Measurements from ENCODE around the gene TUBB3.
"Not testable (repeated sequence)": the region's sequence is repeated elsewhere in the genome, so short reads cannot be mapped to it uniquely, and the experiment has no call there.

Gene TUBB3

DNA sequence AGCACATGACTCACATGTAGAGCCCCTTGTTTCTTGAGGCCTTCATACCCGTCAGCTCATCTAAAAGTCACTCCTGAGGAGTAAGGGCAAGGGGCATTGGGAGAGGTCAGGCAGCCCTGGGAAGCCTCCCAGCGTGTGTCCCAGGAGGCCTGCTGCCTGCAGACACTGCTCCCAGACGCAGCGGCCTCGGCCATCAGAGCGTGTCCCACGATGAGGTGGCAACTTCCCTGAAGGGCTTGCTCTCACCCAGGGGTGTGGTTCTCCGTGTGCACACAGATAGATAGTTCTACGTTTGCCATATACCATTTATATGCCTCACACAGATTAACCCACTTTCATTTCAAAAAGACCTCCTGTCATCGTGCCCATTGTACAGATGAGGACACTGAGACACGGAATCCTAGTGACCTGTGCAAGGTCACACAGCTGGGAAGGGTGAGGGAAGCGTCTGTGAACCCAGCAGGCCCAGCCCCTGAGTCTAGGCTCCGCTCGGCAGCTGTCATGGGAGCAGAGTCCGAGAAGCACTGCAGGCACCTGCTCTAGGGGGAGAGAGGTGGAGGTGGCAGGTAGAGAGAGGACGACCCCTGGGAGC, 8.3 kb downstream of the TUBB3 start:
- H3K27me3 ChIP-seq (ENCODE audit: control insufficient read depth in 1 of 2, insufficient read depth in 2 of 2, low read length in 2 of 2) = peaks cover 6 to 14% of the 10 kb centered on the region in 2 donors

GRCh38 chr16:89931964-89932363, 8.8 kb downstream of the TUBB3 start:
- no peaks in the 10 kb centered on the region for H3K4me1 ChIP-seq (ENCODE audit: control insufficient read depth, insufficient read depth, low read length)
- no peak overlapping the region for H3K9ac ChIP-seq (ENCODE audit: low read length in 2 of 2)
- H3K27me3 ChIP-seq (ENCODE audit: control insufficient read depth in 1 of 2, insufficient read depth in 2 of 2, low read length in 2 of 2) = peaks cover 6 to 14% of the 10 kb centered on the region in 2 donors
- H3K27ac ChIP-seq (ENCODE audit: low read length) = no peak overlapping the region
- no peaks in the 10 kb centered on the region for H3K36me3 ChIP-seq (ENCODE audit: control insufficient read depth in 2 of 2, insufficient read depth in 2 of 2, low read length in 2 of 2)
- H3K4me3 ChIP-seq (ENCODE audit: low read length in 2 of 2) = no peak overlapping the region
- H3K9me3 ChIP-seq (ENCODE audit: control insufficient read depth in 2 of 2, low read length in 2 of 2) = no peaks in the 10 kb centered on the region

More for the DNA sequence above, 8.3 kb downstream of the TUBB3 start:
- Histone ChIP-seq H3K36me3 (ENCODE audit: control insufficient read depth in 2 of 2, insufficient read depth in 2 of 2, low read length in 2 of 2) (no peaks in the 10 kb centered on the region), H3K4me3 (ENCODE audit: low read length in 2 of 2) (no peak overlapping the region), H3K9me3 (ENCODE audit: control insufficient read depth in 2 of 2, low read length in 2 of 2) (no peaks in the 10 kb centered on the region), H3K27ac (ENCODE audit: low read length) (no peak overlapping the region), H3K9ac (ENCODE audit: low read length in 2 of 2) (no peak overlapping the region), H3K4me1 (ENCODE audit: control insufficient read depth, insufficient read depth, low read length) (peaks cover 1% of the 10 kb centered on the region)

- H3K27me3 ChIP-seq (ENCODE audit: control insufficient read depth in 1 of 2, insufficient read depth in 2 of 2, low read length in 2 of 2) = peaks cover 2 to 11% of the 10 kb centered on the region in 2 donors
- not testable (repeated sequence) for H3K4me3 ChIP-seq (ENCODE audit: low read length in 2 of 2); H3K27ac ChIP-seq (ENCODE audit: low read length); H3K9ac ChIP-seq (ENCODE audit: low read length in 2 of 2); H3K4me1 ChIP-seq (ENCODE audit: control insufficient read depth, insufficient read depth, low read length); H3K9me3 ChIP-seq (ENCODE audit: control insufficient read depth in 2 of 2, low read length in 2 of 2); H3K36me3 ChIP-seq (ENCODE audit: control insufficient read depth in 2 of 2, insufficient read depth in 2 of 2, low read length in 2 of 2)
Observed at GRCh38 chr16:89934019-89934418, 10.9 kb downstream of the TUBB3 start.

- Histone ChIP-seq H3K27me3 (ENCODE audit: control insufficient read depth in 1 of 2, insufficient read depth in 2 of 2, low read length in 2 of 2) (peaks cover 2 to 11% of the 10 kb centered on the region in 2 donors), H3K4me1 (ENCODE audit: control insufficient read depth, insufficient read depth, low read length) (no peaks in the 10 kb centered on the region), H3K27ac (ENCODE audit: low read length) (no peak overlapping the region), H3K9ac (ENCODE audit: low read length in 2 of 2) (no peak overlapping the region), H3K9me3 (ENCODE audit: control insufficient read depth in 2 of 2, low read length in 2 of 2) (no peaks in the 10 kb centered on the region), H3K36me3 (ENCODE audit: control insufficient read depth in 2 of 2, insufficient read depth in 2 of 2, low read length in 2 of 2) (no peaks in the 10 kb centered on the region), H3K4me3 (ENCODE audit: low read length in 2 of 2) (no peak overlapping the region)
Observed at GRCh38 chr16:89934611-89935553, 11.7 kb downstream of the TUBB3 start.

DNA sequence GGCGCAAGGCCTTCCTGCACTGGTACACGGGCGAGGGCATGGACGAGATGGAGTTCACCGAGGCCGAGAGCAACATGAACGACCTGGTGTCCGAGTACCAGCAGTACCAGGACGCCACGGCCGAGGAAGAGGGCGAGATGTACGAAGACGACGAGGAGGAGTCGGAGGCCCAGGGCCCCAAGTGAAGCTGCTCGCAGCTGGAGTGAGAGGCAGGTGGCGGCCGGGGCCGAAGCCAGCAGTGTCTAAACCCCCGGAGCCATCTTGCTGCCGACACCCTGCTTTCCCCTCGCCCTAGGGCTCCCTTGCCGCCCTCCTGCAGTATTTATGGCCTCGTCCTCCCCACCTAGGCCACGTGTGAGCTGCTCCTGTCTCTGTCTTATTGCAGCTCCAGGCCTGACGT, 12.5 kb downstream of the TUBB3 start:
- H3K4me3 ChIP-seq (ENCODE audit: low read length in 2 of 2); H3K27ac ChIP-seq (ENCODE audit: low read length); H3K9me3 ChIP-seq (ENCODE audit: control insufficient read depth in 2 of 2, low read length in 2 of 2); H3K9ac ChIP-seq (ENCODE audit: low read length in 2 of 2); H3K36me3 ChIP-seq (ENCODE audit: control insufficient read depth in 2 of 2, insufficient read depth in 2 of 2, low read length in 2 of 2); H3K4me1 ChIP-seq (ENCODE audit: control insufficient read depth, insufficient read depth, low read length): not testable (repeated sequence)
- peaks cover 2 to 11% of the 10 kb centered on the region in 2 donors for H3K27me3 ChIP-seq (ENCODE audit: control insufficient read depth in 1 of 2, insufficient read depth in 2 of 2, low read length in 2 of 2)

DNA sequence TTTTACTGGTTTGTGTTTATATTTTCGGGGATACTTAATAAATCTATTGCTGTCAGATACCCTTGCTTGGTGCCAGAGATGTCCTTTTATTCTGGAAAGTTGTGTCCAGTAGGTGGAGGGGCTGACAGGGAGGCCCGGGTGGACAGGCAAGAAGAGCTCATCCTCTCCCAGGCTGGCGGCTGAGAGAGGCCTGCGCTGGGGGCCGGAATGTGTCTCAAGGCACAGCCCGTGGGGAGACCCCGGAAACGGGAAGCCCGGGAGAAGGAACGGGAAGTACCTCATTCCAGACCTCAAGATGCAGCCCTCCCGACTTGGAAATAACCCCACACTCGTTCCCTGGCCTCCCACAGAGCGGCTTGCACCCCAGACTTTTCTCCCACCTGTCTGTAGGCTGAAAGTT, 12.9 kb downstream of the TUBB3 start:
- Histone ChIP-seq H3K27me3 (ENCODE audit: control insufficient read depth in 1 of 2, insufficient read depth in 2 of 2, low read length in 2 of 2) (peaks cover 2 to 11% of the 10 kb centered on the region in 2 donors), H3K36me3 (ENCODE audit: control insufficient read depth in 2 of 2, insufficient read depth in 2 of 2, low read length in 2 of 2) (no peaks in the 10 kb centered on the region), H3K4me3 (ENCODE audit: low read length in 2 of 2) (no peak overlapping the region), H3K9ac (ENCODE audit: low read length in 2 of 2) (no peak overlapping the region), H3K9me3 (ENCODE audit: control insufficient read depth in 2 of 2, low read length in 2 of 2) (no peaks in the 10 kb centered on the region), H3K27ac (ENCODE audit: low read length) (no peak overlapping the region), H3K4me1 (ENCODE audit: control insufficient read depth, insufficient read depth, low read length) (no peaks in the 10 kb centered on the region)

DNA sequence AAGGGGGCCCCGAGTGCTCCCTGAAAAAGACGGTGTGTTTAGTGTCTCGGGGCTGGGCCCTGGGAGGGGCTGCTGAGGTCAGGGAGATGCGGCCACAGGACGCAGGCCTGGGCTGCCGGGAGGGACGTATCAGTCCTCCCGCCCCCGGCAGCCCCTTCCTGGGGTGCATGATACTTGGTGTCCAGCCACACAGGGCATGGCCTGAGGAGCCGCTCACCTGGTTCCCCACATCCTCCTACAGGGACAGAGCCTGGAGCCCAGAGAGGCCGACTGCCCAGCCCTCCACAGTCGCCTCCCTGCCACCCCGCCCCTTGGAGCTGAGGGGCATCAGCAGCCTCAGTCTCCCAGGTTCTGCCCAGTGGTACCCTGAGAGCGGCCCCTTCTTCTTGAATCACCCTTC, 13.4 kb downstream of the TUBB3 start:
- no peaks in the 10 kb centered on the region for H3K9me3 ChIP-seq (ENCODE audit: control insufficient read depth in 2 of 2, low read length in 2 of 2)
- H3K4me1 ChIP-seq (ENCODE audit: control insufficient read depth, insufficient read depth, low read length) = no peaks in the 10 kb centered on the region
- H3K9ac ChIP-seq (ENCODE audit: low read length in 2 of 2) = no peak overlapping the region
- H3K4me3 ChIP-seq (ENCODE audit: low read length in 2 of 2) = no peak overlapping the region
- no peak overlapping the region for H3K27ac ChIP-seq (ENCODE audit: low read length)
- H3K27me3 ChIP-seq (ENCODE audit: control insufficient read depth in 1 of 2, insufficient read depth in 2 of 2, low read length in 2 of 2) = peaks cover 2 to 7% of the 10 kb centered on the region in 2 donors
- no peaks in the 10 kb centered on the region for H3K36me3 ChIP-seq (ENCODE audit: control insufficient read depth in 2 of 2, insufficient read depth in 2 of 2, low read length in 2 of 2)

DNA sequence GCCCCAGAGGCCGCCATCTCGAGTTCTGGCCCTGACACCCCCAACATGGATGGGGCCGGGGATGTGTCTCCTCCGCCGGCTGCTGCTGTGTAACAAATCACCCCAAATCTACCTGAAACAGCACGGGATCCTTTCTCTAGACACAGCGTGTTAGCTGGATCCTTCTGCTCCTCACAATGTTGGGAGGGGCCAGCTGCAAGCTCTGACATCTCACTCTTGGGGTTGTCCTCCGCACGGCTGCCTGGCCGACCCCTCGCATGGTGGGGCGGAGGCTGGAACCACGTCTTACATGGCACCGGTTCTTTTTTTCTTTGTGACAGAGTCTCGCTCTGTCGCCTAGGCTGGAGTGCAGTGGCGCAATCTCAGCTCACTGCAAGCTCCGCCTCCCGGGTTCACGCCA, 13.8 kb downstream of the TUBB3 start:
- H3K9ac ChIP-seq (ENCODE audit: low read length in 2 of 2) = no peak overlapping the region
- H3K4me1 ChIP-seq (ENCODE audit: control insufficient read depth, insufficient read depth, low read length) = no peaks in the 10 kb centered on the region
- peaks cover under 1 to 2% of the 10 kb centered on the region in 2 donors for H3K27me3 ChIP-seq (ENCODE audit: control insufficient read depth in 1 of 2, insufficient read depth in 2 of 2, low read length in 2 of 2)
- H3K36me3 ChIP-seq (ENCODE audit: control insufficient read depth in 2 of 2, insufficient read depth in 2 of 2, low read length in 2 of 2) = no peaks in the 10 kb centered on the region
- no peak overlapping the region for H3K4me3 ChIP-seq (ENCODE audit: low read length in 2 of 2)
- H3K27ac ChIP-seq (ENCODE audit: low read length) = no peak overlapping the region
- no peaks in the 10 kb centered on the region for H3K9me3 ChIP-seq (ENCODE audit: control insufficient read depth in 2 of 2, low read length in 2 of 2)

DNA sequence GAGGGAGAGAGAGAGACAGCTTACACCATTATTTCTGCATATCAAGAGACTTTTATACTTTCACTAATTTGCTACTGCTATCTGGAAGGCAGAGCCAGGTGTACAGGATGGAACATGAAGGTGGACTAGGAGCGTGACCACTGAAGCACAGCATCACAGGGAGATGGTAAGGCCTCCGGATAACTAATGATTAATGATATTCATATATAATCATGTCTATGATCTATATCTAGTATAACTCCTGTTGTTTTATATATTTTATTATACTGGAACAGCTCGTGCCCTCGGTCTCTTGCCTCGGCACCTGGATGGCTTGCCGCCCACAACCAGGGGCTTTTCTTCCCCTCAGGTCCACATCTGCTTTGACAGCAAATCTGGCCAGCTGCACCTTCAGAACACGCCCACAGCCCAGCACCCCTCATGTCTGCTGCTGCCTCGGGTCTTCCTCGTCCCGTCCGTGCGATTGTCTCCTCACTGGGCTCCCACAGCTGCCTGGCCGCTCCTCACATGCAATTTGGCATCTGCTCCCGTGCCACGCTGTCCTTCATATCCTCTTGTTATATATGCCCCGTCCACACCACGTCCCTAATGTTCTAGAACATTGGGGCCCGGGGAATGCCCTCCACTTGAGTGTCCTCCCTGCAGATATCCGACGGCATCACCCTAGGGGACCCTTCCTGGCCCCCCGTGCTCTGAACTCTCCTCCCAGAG, 15.2 kb downstream of the TUBB3 start:
- Histone ChIP-seq H3K4me3 (ENCODE audit: low read length in 2 of 2) (no peak overlapping the region), H3K4me1 (ENCODE audit: control insufficient read depth, insufficient read depth, low read length) (no peaks in the 10 kb centered on the region), H3K27me3 (ENCODE audit: control insufficient read depth in 1 of 2, insufficient read depth in 2 of 2, low read length in 2 of 2) (no peaks in the 10 kb centered on the region), H3K36me3 (ENCODE audit: control insufficient read depth in 2 of 2, insufficient read depth in 2 of 2, low read length in 2 of 2) (no peaks in the 10 kb centered on the region), H3K27ac (ENCODE audit: low read length) (no peak overlapping the region), H3K9me3 (ENCODE audit: control insufficient read depth in 2 of 2, low read length in 2 of 2) (no peaks in the 10 kb centered on the region), H3K9ac (ENCODE audit: low read length in 2 of 2) (no peak overlapping the region)

DNA sequence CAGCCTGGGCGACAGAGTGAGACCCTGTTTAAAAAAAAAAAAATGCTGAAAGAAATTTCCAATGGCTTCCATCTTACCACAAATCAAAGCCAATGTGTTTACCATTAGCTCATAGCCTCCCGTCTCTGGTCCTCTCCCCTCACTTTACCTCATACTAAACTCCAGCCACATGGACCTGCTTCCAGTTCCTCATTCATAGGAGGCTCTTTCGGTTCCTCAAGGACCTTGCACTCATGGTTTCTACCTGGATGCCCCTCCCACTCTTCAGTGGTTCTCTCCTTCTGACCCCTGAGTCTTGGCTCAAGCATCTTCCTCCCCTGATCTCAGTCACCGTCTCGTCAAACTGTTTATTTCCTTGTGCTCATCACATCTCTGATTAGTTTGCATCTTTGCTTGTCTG, 21.6 kb downstream of the TUBB3 start:
- no peak overlapping the region for H3K27ac ChIP-seq (ENCODE audit: low read length)
- no peaks in the 10 kb centered on the region for H3K27me3 ChIP-seq (ENCODE audit: control insufficient read depth in 1 of 2, insufficient read depth in 2 of 2, low read length in 2 of 2)
- no peaks in the 10 kb centered on the region for H3K9me3 ChIP-seq (ENCODE audit: control insufficient read depth in 2 of 2, low read length in 2 of 2)
- H3K4me3 ChIP-seq (ENCODE audit: low read length in 2 of 2) = no peak overlapping the region
- no peaks in the 10 kb centered on the region for H3K36me3 ChIP-seq (ENCODE audit: control insufficient read depth in 2 of 2, insufficient read depth in 2 of 2, low read length in 2 of 2)
- no peak overlapping the region for H3K9ac ChIP-seq (ENCODE audit: low read length in 2 of 2)
- H3K4me1 ChIP-seq (ENCODE audit: control insufficient read depth, insufficient read depth, low read length) = peaks cover 18% of the 10 kb centered on the region

Measured in stomach smooth muscle (tissue), 2 donors.